GM19240 (cell line): Measurements from ENCODE around the gene LGMN.

Source experiments
- DNase-seq: peaks from one replicate; pipeline ENCODE4 v3.0.0; 2011; ENCODE audit warnings: low spot score; ENCODE audit not compliant: insufficient read length

LGMN gene

GRCh38 chr14:92654239-92654901 lies 94.1 kb downstream of the LGMN start:
- no peak for DNase-seq
